Measurements from ENCODE around the gene PCDHGA12. TPM values are rescaled to one million over a fixed set of nuclear protein-coding genes. Genes with fewer than 3 reads are reported as not detected.

PCDHGA12 gene
- total RNA-seq, result 18.8 and 27.2 TPM in 2 replicates

GRCh38 chr5:141430332-141431113 is at the start of gene PCDHGA12:
Gene PCDHGA12, plus strand, starts transcription at chr5:141430507. Its CDS starts 253 bp downstream, at chr5:141430760.

GRCh38 chr5:141382469-141383294 is 47.6 kb upstream of the PCDHGA12 start, which contains the start of gene PCDHGA7:
Gene PCDHGA7, plus strand, starts transcription at chr5:141382742. Its CDS starts 158 bp downstream, at chr5:141382900.

GRCh38 chr5:141387557-141388311 is 42.6 kb upstream of the PCDHGA12 start, which contains the start of gene PCDHGB4:
Gene PCDHGB4, plus strand, starts transcription at chr5:141387698. Its CDS starts 187 bp downstream, at chr5:141387885.

GRCh38 chr5:141392429-141393198 is 37.7 kb upstream of the PCDHGA12 start, which contains the start of gene PCDHGA8:
Gene PCDHGA8, plus strand, starts transcription at chr5:141392633. Its CDS starts 181 bp downstream, at chr5:141392814.

GRCh38 chr5:141397756-141398551 is 32.4 kb upstream of the PCDHGA12 start, which contains the start of gene PCDHGB5:
Gene PCDHGB5, plus strand, starts transcription at chr5:141397947. Its CDS starts 181 bp downstream, at chr5:141398128.

GRCh38 chr5:141402553-141403243 is 27.6 kb upstream of the PCDHGA12 start, which contains the start of gene PCDHGA9:
Gene PCDHGA9, plus strand, starts transcription at chr5:141402778. Its CDS starts 175 bp downstream, at chr5:141402953.

GRCh38 chr5:141407790-141408505 is 22.4 kb upstream of the PCDHGA12 start, which contains the start of gene PCDHGB6:
Gene PCDHGB6, plus strand, starts transcription at chr5:141408021. Its CDS starts 182 bp downstream, at chr5:141408203.

GRCh38 chr5:141412854-141413539 is 17.3 kb upstream of the PCDHGA12 start, which contains the start of gene PCDHGA10:
Gene PCDHGA10, plus strand, starts transcription at chr5:141412987. Its CDS starts 189 bp downstream, at chr5:141413176.

GRCh38 chr5:141417494-141418172 is 12.7 kb upstream of the PCDHGA12 start, which contains the start of gene PCDHGB7:
Gene PCDHGB7, plus strand, starts transcription at chr5:141417677. Its CDS starts 183 bp downstream, at chr5:141417860.

GRCh38 chr5:141420855-141421488 is 9.3 kb upstream of the PCDHGA12 start, which contains the start of gene PCDHGA11:
Gene PCDHGA11, plus strand, starts transcription at chr5:141421051. Its CDS starts 177 bp downstream, at chr5:141421228.

GRCh38 chr5:141475625-141476131 is 45.4 kb downstream of the PCDHGA12 start, which contains the start of gene PCDHGC3:
Gene PCDHGC3, plus strand, starts transcription at chr5:141475966. Its CDS starts 151 bp downstream, at chr5:141476117.

Other genes starting within 250 kb of the PCDHGA12 start
- under 0.01 and 1.1 TPM in 2 replicates for gene PCDHB16, start 248.1 kb upstream of the PCDHGA12 start, total RNA-seq
- 0.23 and 0.43 TPM in 2 replicates for gene PCDHB9, start 243.3 kb upstream of the PCDHGA12 start, total RNA-seq
- 0.12 and 0.17 TPM in 2 replicates for gene PCDHB10, start 238.2 kb upstream of the PCDHGA12 start, total RNA-seq
- 0.12 TPM in 1 of 2 replicates, not detected in the other for gene PCDHB11, start 230.9 kb upstream of the PCDHGA12 start, total RNA-seq
- under 0.01 and 0.26 TPM in 2 replicates for gene PCDHB12, start 221.8 kb upstream of the PCDHGA12 start, total RNA-seq
- gene PCDHB13, start 216.6 kb upstream of the PCDHGA12 start, total RNA-seq, result 0.35 and 0.43 TPM in 2 replicates
- gene PCDHB14, start 207.2 kb upstream of the PCDHGA12 start, total RNA-seq, result 0.70 TPM in 1 of 2 replicates, not detected in the other
- under 0.01 and 0.12 TPM in 2 replicates for gene PCDHB15, start 185.1 kb upstream of the PCDHGA12 start, total RNA-seq
- not detected in 2 replicates for gene SLC25A2, start 126.5 kb upstream of the PCDHGA12 start, total RNA-seq
- 34.3 and 45.5 TPM in 2 replicates for gene TAF7, start 109.7 kb upstream of the PCDHGA12 start, total RNA-seq
- 0.35 and 0.85 TPM in 2 replicates for gene PCDHGA1, start 100.0 kb upstream of the PCDHGA12 start, total RNA-seq
- 2.2 and 3.5 TPM in 2 replicates for gene PCDHGA2, start 91.7 kb upstream of the PCDHGA12 start, total RNA-seq
- 1.8 and 4.4 TPM in 2 replicates for gene PCDHGA3, start 86.7 kb upstream of the PCDHGA12 start, total RNA-seq
- 0.82 and 0.94 TPM in 2 replicates for gene PCDHGB1, start 80.4 kb upstream of the PCDHGA12 start, total RNA-seq
- gene PCDHGA4, start 75.5 kb upstream of the PCDHGA12 start, total RNA-seq, result 2.8 and 3.9 TPM in 2 replicates
- gene PCDHGB2, start 70.5 kb upstream of the PCDHGA12 start, total RNA-seq, result 0.77 and 3.3 TPM in 2 replicates
- 0.68 and 2.1 TPM in 2 replicates for gene PCDHGA5, start 66.3 kb upstream of the PCDHGA12 start, total RNA-seq
- gene PCDHGB3, start 60.3 kb upstream of the PCDHGA12 start, total RNA-seq, result 0.58 and 1.8 TPM in 2 replicates
- gene PCDHGA6, start 56.6 kb upstream of the PCDHGA12 start, total RNA-seq, result 3.7 and 4.3 TPM in 2 replicates
- gene PCDHGA7, start 47.8 kb upstream of the PCDHGA12 start, total RNA-seq, result 4.4 and 5.1 TPM in 2 replicates
- gene PCDHGB4, start 42.8 kb upstream of the PCDHGA12 start, total RNA-seq, result 11.6 and 12.8 TPM in 2 replicates
- gene PCDHGA8, start 37.9 kb upstream of the PCDHGA12 start, total RNA-seq, result 0.70 and 1.4 TPM in 2 replicates
- gene PCDHGB5, start 32.6 kb upstream of the PCDHGA12 start, total RNA-seq, result 19.2 and 23.3 TPM in 2 replicates
- 1.4 and 2.5 TPM in 2 replicates for gene PCDHGA9, start 27.7 kb upstream of the PCDHGA12 start, total RNA-seq
- gene PCDHGB6, start 22.5 kb upstream of the PCDHGA12 start, total RNA-seq, result 0.93 and 1.4 TPM in 2 replicates
- gene PCDHGA10, start 17.5 kb upstream of the PCDHGA12 start, total RNA-seq, result 6.9 and 8.6 TPM in 2 replicates
- 8.3 and 12.5 TPM in 2 replicates for gene PCDHGB7, start 12.8 kb upstream of the PCDHGA12 start, total RNA-seq
- gene PCDHGA11, start 9.5 kb upstream of the PCDHGA12 start, total RNA-seq, result 11.7 and 12.9 TPM in 2 replicates
- gene PCDHGC3, start 45.5 kb downstream of the PCDHGA12 start, total RNA-seq, result 55.5 and 77.5 TPM in 2 replicates
- 0.23 and 0.26 TPM in 2 replicates for gene PCDHGC4, start 54.5 kb downstream of the PCDHGA12 start, total RNA-seq
- gene PCDHGC5, start 58.6 kb downstream of the PCDHGA12 start, total RNA-seq, result 0.43 and 0.58 TPM in 2 replicates
- 20.5 and 27.1 TPM in 2 replicates for gene DIAPH1, start 188.5 kb downstream of the PCDHGA12 start, total RNA-seq
- 39.7 and 53.9 TPM in 2 replicates for gene HDAC3, start 206.3 kb downstream of the PCDHGA12 start, total RNA-seq
- gene RELL2, start 206.5 kb downstream of the PCDHGA12 start, total RNA-seq, result 3.5 and 4.4 TPM in 2 replicates
- 19.7 and 23.1 TPM in 2 replicates for gene FCHSD1, start 220.9 kb downstream of the PCDHGA12 start, total RNA-seq